ENCODE results near the gene CTDP1.

GRCh38 chr18:79679552-79680099, at the start of gene CTDP1:
- TF ChIP-seq CTCF (conservative IDR thresholded peaks at IDR 0.05; ENCODE audit: low read depth, low read length) (no peak), EZH2phosphoT487 (IDR thresholded peaks at IDR 0.05; ENCODE audit: borderline replicate concordance, low read length) (no peak), EZH2 (IDR thresholded peaks at IDR 0.05; ENCODE audit: low read length, unreplicated experiment) (no peak)
